NCI-H526 (cell line): Measurements from ENCODE around the gene OSBPL2.

Source experiments
- DNase-seq, 2 experiments: peaks; one replicate each; lab custom pipeline; 2025; lab: John Stamatoyannopoulos, UW

OSBPL2 gene

GRCh38 chr20:62237801-62238568, at the start of gene OSBPL2:
Gene OSBPL2 (plus strand): TSS chr20:62238521. CDS start chr20:62256185, 17,664 bp downstream.
- peak; percentile 97 to 100 for DNase-seq

DNA sequence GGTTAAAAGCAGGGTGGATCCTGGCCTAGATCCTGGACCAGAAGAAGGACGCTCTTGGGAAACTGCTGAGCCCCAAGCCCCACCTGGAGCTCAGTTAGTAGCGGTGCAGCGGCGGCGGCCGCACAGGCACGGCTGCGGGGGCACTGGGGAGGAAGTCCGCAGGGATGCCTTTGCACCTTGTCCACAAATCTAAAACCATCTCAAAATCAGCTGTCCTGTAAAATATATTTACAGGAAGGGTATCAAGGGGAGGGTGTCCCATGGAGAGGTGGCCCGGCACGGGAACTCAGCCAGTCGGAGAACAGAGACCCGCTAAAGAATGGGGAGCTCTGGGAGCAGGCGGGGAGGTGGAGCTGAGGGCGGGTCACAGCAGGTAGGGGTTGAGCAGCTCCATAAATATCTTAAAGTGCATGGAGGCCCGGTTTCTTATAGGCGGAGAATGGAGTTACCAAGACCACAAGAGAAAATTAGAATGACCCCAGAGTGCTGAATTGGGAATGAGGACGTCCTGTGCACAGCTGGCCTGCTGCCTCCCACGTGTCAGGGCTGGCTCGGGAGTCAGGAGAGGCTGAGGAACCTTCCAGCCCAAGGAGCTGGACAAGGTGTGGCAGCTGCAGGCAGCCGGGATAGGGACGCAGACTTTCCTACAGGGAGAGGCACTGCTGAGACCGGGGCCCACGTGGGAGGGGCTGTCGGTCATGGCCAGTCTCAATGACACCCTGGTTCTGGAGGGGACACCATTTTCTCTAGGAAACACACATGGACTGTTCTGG, 47.5 kb upstream of the OSBPL2 start:
- no peak for DNase-seq

DNA sequence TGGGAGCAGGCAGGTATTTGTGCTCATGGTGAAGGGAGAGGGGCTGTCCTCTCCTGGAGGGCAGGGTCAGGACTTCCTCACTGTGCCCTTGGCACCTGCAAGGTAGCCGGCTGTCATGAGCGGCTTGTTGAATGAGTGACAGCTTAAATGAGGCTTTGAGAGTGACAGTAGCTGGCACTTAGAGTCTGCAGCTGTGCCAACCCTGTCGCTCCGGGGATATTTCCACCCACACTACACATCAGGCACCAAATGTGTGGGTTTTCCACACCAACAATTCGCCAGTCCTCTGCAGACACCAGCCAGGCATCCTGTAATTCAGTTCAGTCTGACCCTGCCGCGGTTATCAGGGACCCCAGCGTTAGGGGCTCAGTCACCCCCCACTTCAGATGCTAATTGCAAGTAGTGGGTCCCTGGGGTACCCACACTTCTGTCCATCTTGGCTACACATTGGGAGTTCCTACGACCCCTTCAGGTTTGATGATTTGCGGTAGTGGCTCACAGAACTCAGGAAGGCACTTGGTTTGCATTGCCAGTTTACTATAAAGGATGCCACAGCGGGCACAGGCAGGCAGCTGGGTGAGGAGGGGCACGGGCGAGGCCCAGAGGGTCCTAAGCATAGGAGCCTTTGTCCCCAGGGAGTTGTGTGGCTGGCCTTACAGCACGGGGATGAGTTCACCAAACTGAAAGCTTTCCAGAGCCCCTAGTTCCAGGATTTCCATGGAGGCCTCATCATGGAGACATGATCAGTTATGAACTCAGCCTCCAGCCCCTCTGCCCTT, 46.4 kb upstream of the OSBPL2 start:
- DNase-seq = no peak

- no peak for DNase-seq
Observed at GRCh38 chr20:62192635-62193034, 45.7 kb upstream of the OSBPL2 start.

DNA sequence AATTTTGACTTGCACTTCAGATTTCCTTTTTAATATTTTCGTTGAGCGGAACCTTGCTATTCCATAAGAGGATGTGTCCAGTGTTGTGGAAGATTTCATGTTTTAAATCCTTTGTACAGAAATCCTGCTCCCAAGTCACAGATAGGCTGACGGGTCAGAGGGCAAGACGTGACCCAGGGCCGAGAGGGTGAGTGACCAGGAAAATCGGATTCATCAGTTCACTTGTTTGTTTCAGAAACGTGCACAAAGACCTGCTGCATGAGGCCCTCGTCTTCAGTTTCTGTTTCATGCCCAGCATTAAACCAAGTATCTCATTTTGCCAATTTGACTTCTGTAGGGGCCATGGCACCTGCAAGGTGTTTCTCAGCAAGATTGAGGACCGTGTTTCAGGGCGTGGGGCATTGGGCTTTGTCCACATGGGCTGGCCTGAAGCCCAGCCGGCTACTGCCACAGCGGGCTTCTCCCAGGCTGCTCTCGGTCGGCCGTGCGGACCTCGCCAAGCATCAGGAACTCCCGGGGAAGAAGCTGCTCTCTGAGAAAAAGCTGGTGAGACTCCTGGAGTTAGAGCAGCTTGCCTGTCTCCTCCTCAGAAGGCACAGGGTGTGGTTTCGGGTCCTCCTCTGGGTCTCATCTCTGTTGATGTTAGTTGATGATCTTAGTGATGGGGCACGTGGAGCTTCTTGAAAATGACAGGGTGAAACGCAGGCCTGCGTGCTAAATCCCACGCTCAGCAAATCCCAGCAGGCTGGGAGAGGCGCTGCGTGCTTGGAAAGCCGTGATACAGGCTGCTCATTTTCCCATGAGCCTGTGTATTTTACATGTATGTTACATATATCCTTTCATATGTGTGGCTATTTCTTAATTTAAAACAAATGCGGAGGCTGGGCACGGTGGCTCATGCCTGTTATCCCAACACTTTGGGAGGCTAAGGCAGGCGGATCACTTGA, 45.0 kb upstream of the OSBPL2 start:
- no peak for DNase-seq

- no peak for DNase-seq
Observed at GRCh38 chr20:62195075-62195405, 43.3 kb upstream of the OSBPL2 start.

GRCh38 chr20:62195736-62196135, 42.6 kb upstream of the OSBPL2 start:
- DNase-seq = no peak

- DNase-seq = no peak
Observed at GRCh38 chr20:62196286-62196685, 42.0 kb upstream of the OSBPL2 start.

DNA sequence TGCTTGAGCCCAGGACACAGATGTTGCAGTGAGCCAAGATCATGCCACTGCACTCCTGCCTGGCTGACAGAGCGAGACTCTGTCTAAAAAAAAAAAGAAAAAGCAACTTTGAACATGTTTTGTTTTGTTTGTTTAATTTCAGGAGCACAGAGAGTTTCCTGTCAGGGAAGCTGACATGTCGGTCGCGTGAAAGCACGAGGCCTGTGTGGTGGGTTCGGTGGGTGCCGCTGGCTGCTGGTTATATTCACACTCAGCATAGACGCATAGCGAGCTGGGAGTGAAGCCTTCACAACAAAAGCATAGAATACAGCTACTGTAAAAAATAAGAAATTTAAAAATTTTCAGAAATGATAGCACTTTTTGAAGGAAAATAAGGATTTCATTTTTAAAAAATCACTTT, 41.0 kb upstream of the OSBPL2 start:
- no peak for DNase-seq

- DNase-seq = no peak
Observed at GRCh38 chr20:62197801-62198200, 40.5 kb upstream of the OSBPL2 start.

DNA sequence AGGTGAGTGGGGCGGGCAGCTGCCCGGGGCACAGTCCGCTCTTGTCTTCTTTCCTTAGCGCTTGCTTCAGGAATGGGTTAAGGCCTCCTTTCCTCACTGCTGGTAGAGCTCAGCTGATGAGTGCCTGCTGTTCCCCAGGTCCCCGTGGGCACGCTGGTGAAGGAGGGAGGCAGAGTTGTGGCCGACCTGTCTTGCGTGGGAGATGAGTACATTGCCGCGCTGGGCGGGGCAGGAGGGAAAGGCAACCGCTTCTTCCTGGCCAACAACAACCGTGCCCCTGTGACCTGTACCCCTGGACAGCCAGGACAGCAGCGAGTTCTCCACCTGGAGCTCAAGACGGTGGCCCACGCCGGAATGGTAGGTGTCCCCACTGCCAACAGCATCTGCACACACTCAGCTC, 39.8 kb upstream of the OSBPL2 start:
- DNase-seq = no peak

DNA sequence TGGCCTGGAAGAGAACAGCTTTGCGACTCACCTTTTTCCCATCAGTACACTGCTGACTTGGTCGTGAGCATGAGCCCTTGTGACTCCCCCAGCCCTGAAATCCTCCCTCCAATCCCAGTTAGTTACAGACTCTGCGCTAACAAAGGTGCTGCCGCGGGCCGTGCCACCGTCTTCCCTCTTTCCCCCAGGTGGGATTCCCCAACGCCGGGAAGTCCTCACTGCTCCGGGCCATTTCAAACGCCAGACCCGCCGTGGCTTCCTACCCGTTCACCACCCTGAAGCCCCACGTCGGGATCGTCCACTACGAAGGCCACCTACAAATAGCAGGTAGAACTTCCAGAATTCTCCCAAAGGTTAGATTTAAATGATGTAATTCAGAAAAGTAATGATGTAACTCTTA, 39.4 kb upstream of the OSBPL2 start:
- no peak for DNase-seq

- DNase-seq = no peak
Observed at GRCh38 chr20:62200491-62201172, 37.7 kb upstream of the OSBPL2 start.

GRCh38 chr20:62201173-62202082, 36.9 kb upstream of the OSBPL2 start:
- no peak for DNase-seq

DNA sequence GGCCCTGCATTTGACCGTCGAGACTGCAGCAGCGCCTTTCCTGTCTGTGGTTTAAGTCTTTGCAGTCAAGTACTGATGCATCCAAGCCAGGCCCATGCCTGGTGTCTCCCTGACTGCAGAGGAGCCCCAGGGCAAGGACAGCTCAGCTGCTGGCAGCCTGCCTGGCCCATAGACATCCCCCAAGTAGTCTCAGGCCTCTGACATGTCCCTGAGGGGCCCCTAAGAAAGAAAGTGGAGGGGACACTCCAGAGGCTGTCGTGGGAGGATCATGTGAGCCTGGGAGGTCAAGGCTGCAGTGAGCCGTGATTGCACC, 36.3 kb upstream of the OSBPL2 start:
- DNase-seq = no peak

DNA sequence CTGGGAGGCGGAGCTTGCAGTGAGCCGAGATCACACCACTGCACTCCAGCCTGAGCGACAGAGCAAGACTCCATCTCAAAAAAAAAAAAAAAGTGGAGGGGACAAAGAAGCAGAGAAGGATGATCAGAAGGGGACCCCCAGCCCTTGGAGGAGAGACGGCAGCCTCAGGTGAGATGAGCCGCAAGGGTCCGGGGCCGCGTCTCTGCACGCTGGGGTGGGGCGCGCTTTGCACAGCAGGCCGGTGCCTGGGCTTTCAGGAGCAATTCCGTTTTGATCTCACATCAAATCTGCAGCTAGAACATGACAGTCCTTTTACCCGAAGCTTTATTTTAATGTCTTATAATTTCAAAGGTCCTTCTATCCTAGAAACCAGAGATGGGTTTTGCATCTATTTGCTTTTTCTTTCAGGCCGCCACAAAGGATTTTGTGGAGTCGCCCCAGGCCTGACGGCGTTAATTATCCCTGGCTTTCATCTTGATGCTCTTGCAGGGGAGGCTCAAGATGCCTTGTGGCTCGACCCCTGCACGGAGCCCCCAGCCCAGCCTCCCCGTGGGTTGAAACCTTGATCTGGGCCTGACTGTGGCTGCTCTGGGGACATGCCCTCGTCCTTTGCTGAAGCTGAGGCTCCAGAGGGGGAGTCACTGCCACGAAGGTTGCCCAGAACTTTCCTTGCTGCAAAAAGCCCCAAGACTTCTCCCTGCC, 35.5 kb upstream of the OSBPL2 start:
- DNase-seq = no peak

- peak in 1 of 2 experiments; percentile 79 for DNase-seq
Observed at GRCh38 chr20:62203378-62204030, 34.8 kb upstream of the OSBPL2 start.

DNA sequence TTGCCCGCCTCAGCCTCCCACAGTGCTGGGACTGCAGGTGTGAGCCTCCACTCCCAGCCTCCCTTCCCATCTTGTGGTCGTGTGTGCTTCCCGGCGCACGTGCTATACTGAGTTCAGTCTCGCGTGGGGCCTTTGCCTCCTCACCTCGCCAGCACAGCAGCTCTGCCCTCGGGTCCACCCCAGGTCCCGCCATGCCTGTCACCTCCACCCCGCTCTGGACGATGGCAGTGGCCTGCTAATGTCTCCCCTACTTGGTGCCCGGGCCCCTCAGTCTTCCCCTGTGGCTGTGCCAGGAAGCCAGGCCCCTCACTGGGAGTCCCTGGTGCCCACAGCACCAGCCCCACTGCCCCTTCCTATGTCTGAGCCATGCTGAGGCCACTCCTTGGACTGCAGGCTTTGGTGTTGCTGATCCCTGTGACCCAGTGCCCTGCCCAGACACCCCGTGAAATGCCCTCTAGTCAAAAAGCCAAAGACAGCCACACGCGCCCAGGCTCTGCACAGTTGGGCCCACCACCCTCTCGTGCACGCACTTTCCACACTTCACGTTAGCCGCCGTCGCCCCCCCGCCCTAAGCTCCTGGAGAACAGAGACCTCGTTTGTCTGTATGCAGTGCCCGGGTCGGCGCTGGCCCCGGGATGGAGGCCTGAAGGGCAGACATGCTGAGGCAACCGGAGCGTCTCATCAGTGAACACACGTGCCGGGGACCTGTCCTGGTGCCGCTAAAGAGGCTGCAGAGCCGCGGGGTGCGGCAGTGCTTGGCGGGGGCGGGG, 32.5 kb upstream of the OSBPL2 start:
- DNase-seq = no peak
